ENCODE results near the gene CHTF18.
"Not testable (repeated sequence)": the region's sequence is repeated elsewhere in the genome, so short reads cannot be mapped to it uniquely, and the experiment has no call there.

The CHTF18 gene

DNA sequence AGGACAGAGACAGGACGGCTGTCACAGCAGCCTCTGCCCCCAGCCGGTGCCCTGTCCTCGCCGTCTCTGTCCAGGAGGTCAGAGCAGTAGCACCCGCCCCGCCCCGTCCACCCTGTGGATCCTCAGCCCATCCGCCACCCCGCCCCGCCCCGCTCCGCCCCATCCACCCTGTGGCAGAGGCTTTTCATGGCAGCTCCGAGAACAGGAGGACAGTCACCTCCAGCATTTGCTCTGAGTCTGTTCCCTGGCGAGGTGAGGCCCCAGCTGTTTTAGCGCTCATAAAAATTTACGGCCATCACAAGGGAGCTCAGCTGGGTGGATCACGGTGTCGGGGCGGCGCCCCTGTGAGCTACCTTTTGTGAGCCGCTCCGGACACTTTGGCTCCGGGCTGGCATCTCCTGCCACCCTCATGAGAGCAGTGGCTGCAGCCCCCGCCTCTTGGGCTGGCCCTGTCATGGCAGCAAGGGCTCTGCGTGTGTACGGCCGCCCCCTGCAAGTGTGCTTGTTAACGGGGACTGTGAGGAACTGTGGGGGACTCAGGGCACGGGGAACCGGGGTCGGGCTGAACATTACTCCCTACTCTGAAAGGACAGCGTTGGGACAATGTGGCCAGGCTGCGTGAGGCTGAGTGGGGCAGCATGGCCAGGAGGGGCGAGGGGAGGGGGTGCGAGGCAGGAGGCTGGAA is 44.4 kb downstream of the CHTF18 start:
- DNase-seq = no peak

DNA sequence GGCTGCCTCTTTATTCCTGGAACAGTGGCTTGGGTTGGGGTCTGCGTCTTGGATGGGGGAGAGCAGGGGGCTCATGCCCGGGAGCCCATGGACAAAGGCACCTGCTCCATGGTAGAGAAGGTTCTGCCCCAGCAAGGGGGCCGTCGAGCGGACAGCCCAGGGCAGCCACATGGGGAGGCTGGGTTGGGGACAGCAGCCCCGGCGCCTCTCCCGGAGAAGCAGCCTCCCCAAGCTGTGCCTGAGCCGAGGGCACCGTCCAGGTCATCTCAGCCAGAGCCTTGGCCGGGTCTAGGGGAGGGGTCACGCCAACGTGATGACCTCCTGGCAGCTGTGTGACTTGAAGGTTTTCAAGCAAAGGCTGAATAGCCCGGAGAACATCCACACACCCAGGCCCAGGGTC is 45.0 kb downstream of the CHTF18 start:
- DNase-seq = no peak

DNA sequence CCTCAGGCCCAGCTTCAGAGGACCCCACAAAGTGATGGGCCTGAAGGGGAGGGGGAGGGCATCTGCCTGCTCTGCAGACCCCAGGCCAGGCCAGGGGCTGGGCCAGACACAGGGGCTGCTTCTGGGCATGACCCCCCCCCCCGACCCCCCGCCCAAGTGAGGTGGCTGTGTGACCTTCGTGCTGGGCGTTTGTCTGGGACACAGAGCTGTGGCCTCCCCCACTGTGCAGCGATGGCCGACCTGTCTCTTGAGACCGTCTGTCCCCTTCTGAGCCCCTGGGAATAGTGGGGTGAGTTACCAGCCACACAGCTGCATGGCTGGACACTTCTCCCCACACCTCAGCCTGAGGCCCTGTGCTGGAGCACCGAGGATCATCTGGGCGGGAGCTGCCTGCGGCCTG is 47.0 kb downstream of the CHTF18 start:
- DNase-seq = no peak

DNA sequence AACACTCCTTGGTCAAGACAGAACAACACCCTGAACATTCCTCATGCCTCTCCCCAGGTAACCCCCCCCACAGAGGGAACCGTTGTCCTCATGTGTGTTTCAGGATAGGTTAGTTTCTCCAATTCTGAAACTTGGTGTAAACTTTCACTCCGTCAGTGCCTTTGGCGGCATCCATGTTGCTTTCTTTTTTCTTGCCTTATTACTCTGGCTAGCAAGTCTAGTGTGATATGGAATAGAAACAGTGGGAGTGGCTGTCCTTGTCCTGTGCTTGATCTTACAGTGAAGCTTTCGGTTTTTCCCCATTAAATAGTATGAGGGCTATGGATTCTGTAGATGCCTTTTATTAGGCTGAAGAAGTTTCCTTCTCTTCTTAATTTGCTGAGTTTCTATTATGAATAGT is 47.8 kb downstream of the CHTF18 start:
- DNase-seq = no peak

DNA sequence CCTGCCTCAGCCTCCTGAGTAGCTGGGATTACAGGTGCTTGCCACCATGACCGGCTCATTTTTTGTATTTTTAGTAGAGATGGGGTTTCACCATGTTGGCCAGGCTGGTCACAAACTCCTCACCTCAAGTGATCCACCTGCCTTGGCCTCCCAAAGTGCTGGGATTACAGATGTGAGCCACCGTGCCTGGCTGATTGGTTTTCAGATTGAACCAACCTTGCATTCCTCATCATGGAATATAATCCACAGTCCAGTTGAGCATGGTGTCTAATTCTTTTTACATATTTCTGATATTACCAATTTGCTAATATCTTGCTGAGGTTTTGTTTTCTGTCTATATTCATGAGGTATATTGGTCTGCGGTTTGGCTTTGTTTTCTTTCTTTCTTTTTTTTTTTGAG is 48.4 kb downstream of the CHTF18 start:
- not testable (repeated sequence) for DNase-seq

DNA sequence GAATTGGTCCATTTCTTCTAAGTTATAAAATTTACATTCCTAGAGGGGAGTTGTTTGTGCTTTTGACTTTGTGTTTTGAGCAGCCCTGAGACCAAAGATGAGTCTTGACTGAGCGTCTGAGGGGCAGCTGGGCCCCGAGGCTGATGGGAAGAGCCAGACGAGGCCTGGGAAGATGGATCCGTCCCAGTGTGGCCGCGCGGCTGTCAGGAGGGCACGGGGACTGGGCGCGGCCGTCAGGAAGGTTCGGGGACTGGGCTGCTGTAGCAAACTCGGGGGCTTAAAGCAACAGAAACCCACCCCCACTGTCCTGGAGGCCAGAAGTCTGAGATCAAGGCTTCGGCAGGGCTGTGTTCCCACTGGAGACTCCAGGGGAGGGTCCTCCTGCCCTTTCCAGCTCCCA is 50.3 kb downstream of the CHTF18 start:
- DNase-seq = no peak

DNA sequence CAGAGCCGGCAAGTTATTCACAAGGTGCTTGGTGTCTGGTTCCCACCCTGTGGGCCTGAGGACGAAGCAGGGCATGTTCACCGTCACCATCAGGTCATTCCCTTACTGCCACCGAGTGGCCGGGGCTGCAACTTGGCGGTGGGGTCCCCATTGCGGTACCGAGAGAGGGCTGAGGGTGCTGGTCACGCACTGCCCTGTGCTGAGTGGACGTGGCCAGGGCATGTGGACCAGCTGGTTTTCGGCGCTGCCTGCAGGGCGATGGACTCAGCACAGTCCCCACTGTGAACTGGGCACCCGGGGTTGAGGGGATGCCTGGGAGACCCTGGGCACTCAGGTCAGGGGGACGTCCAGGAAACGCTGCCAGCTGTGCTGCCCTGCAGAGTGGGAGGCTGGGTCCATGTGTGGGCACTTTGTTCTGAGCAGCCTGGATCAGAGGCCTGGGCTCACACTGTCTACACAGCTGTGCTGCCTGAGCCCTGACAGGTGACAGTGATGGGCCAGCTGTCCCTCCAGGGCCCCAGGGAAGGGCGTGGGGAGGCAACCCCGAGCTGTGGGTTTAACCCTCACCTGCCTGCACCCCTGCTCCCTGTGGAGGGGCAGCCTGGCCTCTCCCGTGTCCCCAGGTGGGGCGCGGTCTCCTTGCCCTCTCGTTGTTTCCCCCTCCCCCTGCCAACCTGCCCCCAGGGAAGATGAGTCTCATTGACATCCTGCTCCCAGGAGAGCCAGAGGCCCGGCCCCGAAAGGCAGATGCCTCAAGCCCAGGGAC is 51.4 kb downstream of the CHTF18 start:
- DNase-seq = no peak

DNA sequence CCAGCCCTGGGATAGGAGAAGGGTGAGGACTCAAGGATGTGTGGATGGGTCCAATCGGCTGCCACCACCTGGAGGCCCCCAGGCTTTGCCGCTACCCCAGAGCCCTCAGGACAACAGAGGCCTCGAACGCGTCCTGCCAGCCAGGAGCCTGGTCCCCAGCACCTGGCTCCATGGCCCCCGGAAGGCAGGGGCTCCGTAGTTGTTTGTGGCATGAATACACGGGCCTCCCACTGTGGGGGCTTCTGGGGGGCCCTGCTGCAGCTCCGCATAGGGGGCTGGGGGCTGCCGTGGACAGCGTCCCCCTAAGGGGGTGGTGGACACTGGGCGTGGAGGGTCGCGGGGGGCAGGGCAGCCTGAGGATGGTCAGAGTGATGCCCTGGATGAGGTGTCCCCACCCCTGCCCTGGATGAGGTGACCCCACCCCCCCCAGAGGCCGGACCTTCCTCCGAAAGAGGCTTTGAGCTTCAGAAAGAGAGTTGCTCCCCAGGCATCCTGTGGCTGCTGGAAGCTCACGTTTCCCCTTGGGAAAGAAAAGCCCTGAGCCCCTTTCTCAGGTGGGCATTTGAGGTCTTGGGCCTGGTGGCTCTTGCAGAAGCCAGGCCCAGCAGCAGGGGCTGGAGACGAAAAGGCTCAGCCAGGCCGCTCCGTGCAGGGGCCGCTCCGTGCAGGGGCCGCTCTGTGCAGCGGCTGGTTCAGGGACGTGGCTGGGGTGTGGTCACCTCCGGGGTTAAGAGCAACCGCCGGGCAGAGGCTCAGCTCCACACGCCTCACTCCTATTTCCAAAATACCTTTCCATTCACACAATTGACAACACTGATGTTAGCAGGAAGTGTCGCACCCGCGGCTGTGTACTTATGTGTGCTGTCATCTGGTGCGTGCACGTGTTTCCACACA is 52.4 kb downstream of the CHTF18 start:
- DNase-seq = no peak

DNA sequence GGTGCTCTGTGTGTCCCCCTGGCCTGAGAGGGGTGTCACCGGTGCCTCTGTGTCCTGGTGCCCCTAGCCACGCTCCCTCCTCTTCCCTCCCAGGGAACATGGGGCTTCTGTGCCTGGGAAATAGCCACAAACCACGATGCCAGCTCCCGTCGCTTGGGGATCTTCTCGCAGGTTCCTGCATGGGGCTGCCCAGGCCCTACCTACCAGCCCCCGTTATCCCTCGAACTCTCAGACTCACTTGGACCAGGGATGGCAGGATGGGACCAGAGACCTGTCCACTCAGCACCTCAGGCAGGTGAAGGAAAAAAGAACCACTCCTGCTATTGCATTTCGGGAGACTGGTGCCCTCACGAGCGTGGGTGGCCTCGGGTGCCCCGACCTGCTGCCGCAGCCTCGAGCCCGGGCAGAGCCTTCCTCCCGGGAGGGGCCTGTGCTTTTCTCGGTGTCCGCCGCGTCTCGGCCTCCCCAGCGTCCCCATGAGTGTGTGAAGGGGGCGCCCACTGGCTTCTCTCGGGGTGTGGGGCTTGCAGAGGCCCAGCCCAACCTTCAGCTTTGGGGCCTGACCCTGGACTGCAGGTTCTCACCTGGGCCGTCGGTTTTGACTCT is 53.1 kb downstream of the CHTF18 start:
- no peak for DNase-seq

DNA sequence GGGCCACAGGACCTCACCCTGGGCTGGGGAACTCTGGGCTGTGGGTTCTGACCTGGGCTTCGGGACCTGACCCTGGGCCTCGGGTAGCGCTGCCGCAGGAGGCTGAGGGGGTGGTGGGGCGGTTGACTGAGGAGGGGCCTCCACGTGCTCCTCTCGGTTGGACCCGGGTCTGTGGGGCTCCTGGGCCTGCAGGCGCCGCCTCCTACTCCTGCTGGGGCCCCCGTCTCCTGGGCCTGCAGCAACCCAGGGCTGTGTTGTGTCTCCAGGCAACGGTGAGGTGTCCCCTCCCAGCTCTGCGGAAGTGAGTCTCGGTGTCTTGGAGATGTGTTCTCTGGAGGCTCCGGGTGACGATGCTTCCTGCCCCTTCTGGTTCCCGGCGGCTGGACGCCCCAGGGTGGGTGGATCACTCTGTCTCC is 53.6 kb downstream of the CHTF18 start:
- DNase-seq = no peak

DNA sequence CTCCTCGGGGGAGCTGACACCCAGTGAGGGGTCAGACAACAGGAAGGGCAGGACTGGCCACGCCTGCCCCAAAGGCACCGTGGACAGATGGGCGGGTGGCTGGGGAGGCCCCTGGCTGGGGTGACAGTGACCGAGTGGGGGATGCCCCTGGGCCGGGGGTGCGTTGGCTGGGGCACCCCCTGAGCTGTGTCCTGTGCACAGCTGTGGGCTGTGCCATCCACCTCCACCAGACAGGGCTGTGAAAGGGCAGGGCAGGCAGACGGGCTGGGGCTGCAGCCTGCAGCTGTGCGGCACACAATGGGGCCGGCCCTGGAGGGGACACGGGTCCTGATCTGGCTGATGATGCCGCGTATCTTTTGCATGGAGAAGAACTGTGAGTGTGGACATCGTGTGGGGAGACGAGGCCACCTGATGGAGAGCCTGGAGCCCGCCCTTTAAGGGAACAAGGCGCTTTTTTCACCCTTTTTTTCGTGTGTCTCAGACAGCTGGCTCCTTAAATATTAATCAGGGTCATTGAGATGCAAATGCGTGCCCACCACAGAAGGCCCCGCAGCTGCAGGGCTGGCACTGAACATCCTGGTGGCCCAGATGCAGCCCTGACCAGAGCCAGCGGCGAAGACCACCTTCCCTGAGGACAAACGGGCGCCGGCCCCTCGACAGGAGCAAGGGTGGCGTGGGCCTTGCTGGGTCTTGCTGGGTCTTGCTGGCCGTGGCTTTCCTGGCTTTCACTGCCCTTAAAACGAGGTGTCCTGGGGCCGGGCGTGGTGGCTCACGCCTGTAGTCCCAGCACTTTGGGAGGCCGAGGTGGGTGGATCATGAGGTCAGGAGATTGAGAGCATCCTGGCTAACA is 54.5 kb downstream of the CHTF18 start:
- no peak for DNase-seq

DNA sequence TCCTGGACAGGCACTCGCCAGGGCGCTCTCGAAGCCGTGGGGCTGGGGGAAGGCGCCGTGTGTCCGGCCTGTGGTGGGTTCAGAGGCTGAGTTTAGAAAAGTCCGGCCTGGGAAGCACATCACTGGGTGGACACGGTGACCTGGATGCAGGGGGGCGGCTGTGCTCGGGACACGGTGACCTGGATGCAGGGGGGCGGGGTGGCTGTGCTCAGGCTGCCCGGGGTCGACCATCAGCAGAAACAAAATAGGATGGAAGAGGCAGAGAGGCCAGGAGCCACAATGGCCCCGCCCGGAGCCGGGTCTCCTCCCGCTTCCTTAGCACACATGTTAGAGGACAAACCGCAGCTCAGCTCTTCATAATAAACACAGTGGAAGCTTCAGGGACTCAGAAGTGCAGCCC is 55.4 kb downstream of the CHTF18 start:
- DNase-seq = no peak

DNA sequence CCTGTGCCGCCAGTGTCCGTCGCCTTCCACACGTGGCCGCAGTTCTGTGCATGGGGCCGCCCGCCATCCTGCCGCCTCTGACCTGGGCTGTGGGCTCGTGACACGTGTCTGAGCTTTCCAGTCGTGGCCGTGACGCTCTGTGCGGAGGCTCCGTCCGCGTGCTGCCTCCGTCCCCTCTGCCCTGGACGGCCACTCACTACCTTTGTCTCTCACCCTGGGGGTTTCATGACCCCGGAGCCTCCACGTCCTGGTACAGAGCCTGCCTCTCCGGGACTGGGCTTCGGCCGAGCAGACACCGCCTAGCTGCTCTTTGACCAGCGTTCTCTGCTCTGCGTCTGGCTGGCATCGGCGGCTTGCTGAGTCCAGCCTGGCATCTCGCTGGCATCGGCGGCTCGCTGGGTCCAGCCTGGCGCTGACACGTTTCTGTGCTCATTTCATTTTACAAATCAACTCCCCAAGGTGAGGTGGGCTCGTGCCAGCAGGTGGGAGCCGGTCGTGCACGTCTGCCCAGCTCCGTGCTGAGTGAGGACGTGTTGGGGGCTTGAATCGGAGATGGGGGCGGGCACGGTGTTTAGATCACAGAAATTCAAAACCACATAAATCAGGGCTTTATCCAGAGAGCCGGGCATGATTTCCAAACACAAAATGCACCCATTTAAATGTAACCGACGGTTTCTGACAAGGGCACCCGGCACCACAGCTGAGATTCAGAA is 56.4 kb downstream of the CHTF18 start:
- no peak for DNase-seq

DNA sequence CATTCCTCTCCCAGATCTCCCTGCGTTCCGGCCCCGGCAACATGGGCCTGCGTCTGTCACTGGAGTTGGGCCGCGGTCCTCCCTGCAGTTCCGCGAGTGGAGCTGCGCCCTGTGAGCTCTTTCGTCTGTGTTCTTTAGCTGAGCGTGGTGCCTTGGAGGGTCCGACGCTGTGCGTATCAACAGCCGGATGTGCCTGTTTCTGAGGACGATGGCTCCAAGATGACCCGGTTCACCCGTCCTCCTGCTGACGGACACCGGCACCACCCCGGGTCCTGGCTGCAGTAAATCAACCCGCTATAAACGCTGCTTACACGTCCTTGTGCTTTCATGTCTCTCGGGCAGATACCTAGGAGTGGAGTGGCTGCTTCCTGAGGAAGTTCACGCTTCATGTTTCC is 56.9 kb downstream of the CHTF18 start:
- DNase-seq = no peak

DNA sequence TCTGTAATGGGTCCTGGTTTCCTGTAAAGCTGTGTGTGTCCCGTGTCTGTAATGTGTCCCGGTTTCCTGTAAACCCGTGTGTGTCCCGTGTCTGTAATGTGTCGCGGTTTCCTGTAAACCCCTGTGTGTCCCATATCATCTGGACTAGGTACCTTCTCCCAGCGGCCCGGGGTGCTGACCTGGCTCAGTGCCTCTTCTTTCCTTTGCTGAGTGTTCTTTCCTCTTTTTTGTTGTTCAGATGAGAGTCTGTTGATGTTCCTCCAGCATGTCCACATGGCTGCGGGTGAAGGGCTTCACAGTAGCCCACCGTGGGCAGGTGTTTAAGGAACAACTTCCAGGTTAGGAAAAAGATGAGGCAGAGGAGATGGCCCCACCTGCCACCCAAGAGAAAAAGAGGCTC is 58.7 kb downstream of the CHTF18 start:
- DNase-seq = no peak

Data from activated T-cell treated with anti-CD3 and anti-CD28 coated beads, Interleukin-2, amount 50 U/mL, for 1 hour (primary cell).